ENCODE results near the gene ZBTB32.
A peak's percentile ranks its signal among the peaks of the same experiment; 100 is the strongest.

The ZBTB32 gene

GRCh38 chr19:35696835-35697234, 7.5 kb upstream of the ZBTB32 start:
- DNase-seq: no peak

GRCh38 chr19:35702223-35703012, 1.9 kb upstream of the ZBTB32 start:
- peak; percentile 88 for DNase-seq

- DNase-seq: no peak
These were observed 1.0 kb upstream of the ZBTB32 start for GRCh38 chr19:35703343-35703742.

GRCh38 chr19:35708391-35708790, 4.0 kb downstream of the ZBTB32 start:
- DNase-seq: no peak

GRCh38 chr19:35710784-35711723, 6.7 kb downstream of the ZBTB32 start:
- DNase-seq: no peak

GRCh38 chr19:35712567-35713505, 8.5 kb downstream of the ZBTB32 start:
- DNase-seq: no peak

- DNase-seq: no peak
These were observed 9.1 kb downstream of the ZBTB32 start for GRCh38 chr19:35713506-35713850.

- no peak for DNase-seq
These were observed 9.6 kb downstream of the ZBTB32 start for GRCh38 chr19:35713904-35714495.

- DNase-seq: no peak
These were observed 10.4 kb downstream of the ZBTB32 start for GRCh38 chr19:35714601-35715354.

GRCh38 chr19:35715355-35715809, 11.0 kb downstream of the ZBTB32 start:
- no peak for DNase-seq

GRCh38 chr19:35715981-35716800, 11.8 kb downstream of the ZBTB32 start:
- no peak for DNase-seq

- peak; percentile 96 for DNase-seq
These were observed 12.7 kb downstream of the ZBTB32 start for GRCh38 chr19:35716801-35717664.

- DNase-seq: no peak
These were observed 13.4 kb downstream of the ZBTB32 start, which contains the start of gene KMT2B for GRCh38 chr19:35717665-35718344. TSS of gene KMT2B (plus strand) at chr19:35718003. CDS start at chr19:35718019, 16 bp downstream.

- DNase-seq: peak; percentile 35
These were observed 14.1 kb downstream of the ZBTB32 start for GRCh38 chr19:35718345-35719041.

GRCh38 chr19:35719402-35720162, 15.2 kb downstream of the ZBTB32 start:
- DNase-seq: no peak

- no peak for DNase-seq
These were observed 15.8 kb downstream of the ZBTB32 start for GRCh38 chr19:35720163-35720524.

- no peak for DNase-seq
These were observed 16.3 kb downstream of the ZBTB32 start for GRCh38 chr19:35720648-35721047.

Measured in activated effector memory CD4-positive, alpha-beta T cell treated with Interleukin-2 at 50 U/mL for 16 hours (primary cell).